Thyroid gland (tissue), 4 donors: ENCODE data around the gene ECHS1.

Source experiments
- CTCF ChIP-seq, 6 experiments: fragments of 200-600 bp in 3 of 6; fragments of 450-650 bp in 3 of 6; sonication (generic) in 3 of 6; IDR thresholded peaks; one replicate each; pipeline ENCODE4 v1.5.1; 2016 to 2019; ENCODE audit warnings: antibody characterized with exemption in 6 of 6, mild to moderate bottlenecking in 2 of 6, inconsistent platforms in 1 of 6, moderate library complexity in 1 of 6
- POLR2A ChIP-seq, 2 donors: fragments of 450-650 bp; IDR thresholded peaks; one replicate each; pipeline ENCODE4 v1.6.1; 2017; ENCODE audit warnings: antibody characterized with exemption in 2 of 2, mild to moderate bottlenecking in 2 of 2, moderate library complexity in 1 of 2

DNA sequence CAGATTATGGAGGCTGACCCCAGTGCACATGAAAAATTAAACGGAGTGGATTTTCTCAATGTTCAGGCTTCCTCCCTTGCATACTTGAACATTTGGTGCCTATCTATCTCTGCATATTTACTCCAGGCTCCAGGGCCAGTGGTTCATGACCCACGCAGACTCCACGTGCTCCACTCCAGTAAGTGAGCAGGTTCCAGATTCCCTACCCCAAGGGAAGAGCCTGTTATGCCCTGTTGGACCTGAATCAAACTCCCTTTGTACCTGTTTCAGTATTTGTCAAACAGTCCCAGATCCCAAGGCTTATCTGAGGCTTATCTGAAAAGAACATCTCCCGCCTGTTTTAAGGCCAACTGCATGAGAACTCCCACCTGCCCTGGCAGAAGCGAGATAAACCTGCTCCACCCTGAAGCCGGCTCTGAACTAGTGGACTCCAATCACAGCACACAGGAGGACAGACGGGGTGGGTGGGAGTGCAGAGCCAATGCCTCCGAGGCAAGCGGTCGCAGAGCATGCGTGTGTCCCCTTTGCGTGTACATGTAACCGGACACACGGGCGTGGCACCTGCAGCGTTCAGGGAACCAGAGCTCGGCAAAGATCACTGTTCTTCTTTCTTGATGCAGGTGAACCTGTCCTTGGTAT lies 13.1 kb downstream of the ECHS1 start:
- TF ChIP-seq CTCF (IDR thresholded peaks at IDR 0.05) (no peak), POLR2A (IDR thresholded peaks at IDR 0.05) (no peak)
